ENCODE data around the gene DAPK1.
"Not testable (repeated sequence)": the region's sequence is repeated elsewhere in the genome, so short reads cannot be mapped to it uniquely, and the experiment has no call there.

Gene DAPK1

DNA sequence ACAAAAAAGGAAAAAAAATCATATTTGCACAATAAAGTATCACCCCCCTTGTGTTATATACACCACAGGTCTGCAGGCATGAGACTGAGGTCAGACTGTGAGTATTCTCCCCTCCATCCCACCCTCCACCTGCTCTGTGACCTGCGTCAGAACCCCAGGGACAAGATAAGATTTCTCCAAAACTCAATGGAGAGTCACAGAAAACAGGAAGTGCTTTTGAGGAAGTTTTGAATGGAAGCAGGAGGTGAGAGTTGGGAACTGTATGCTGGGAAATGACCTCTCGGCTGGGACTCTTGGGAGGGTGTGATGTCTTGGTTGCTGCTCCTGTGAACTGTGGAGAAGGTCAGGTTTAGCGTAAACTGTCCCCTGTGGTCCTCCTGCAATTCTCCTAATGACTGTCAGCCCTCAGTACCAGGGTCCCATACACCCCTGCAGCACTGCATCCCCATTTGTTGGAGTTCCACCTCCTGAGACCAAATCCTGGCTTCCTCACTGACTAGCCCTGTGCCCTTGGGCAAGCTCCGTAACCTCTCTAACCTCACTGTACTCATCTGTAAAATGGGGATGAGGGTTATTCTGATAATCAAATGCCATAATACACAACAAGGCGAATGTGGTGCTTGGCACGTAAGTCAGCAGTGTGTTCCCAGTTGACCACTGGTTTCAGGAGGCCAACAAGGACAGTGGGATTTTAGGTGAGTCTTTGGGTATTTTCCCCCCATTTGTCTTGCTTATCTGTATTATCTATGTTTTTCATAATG is 221.4 kb downstream of the DAPK1 start:
- no peak for DNase-seq

DNA sequence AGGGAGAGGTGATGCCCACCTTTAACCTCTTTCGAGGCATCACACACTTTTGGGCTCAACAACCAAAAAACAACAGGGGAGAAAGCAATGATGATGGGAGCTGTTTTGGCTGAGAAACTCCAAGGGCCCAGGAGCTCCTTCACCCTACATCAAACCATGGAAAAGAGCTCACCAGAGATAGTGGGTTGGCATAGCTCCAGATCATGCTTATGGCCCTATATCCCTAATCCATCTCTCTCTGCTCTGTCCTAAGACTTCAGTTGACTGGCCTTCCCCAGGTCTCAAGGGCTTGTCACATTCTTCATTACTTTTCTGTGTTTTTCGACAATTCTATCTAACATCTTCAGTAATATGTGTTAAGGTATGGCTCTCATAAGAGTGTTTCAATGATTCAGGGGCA is 222.5 kb downstream of the DAPK1 start:
- no peak for DNase-seq

DNA sequence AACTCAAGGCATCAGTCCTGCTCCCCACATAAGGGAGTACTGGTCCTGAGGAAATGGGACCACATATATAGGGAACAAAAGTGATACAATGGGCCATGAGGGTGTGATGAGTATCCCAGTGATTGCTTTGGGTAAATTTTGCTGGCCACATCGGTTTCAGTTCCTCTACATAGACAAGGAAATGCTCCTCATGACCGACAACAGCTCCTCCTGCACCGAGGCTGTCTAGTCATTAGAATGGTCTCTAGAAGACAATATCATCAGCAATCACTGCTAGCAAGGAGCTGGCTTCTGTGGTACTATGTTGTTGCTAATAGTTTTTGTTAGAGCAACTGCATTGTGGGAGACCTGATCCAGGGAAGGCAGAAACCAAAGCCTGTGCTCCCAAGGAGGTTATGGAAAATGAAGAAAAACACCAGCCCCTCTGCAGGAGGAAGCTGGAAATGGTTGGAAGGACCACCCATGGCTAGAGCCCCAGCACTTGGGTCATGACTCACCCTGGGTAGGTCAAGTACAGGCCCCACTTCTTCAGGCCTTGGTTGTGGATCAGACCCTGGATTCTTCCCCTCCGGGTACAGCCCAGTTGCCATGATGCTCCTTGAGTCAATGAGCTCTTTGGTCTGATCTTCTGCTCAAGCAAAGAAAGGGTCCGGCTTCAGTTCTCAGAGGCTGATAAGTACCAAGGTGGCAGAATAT is 224.9 kb downstream of the DAPK1 start:
- no peak for DNase-seq

DNA sequence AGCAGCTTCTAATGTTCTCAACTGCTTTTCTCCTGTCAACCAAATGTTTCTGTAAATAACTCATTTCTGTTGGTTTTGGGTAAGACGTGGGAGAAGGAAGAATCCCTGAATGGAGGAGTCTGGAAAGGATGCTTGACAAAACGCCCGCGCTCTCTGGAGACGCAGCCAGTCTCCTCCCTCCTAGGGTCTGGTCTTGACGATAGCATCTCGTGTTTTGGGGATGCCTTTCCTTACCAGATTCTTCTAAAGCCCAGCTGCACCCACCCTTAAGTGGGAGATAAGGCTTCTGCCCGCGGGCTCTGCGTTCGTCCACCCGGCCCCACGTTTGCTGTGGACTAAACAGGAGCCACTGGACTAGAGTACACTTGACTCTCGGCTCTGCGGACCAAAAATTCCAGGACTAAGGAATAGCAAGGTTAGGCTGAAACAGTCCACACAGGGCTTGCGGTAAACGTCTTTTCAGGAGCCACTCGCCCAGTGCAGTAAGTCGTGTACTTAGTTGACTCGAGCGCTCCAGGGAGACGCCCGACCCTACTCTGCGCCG is 227.8 kb downstream of the DAPK1 start:
- DNase-seq: no peak

DNA sequence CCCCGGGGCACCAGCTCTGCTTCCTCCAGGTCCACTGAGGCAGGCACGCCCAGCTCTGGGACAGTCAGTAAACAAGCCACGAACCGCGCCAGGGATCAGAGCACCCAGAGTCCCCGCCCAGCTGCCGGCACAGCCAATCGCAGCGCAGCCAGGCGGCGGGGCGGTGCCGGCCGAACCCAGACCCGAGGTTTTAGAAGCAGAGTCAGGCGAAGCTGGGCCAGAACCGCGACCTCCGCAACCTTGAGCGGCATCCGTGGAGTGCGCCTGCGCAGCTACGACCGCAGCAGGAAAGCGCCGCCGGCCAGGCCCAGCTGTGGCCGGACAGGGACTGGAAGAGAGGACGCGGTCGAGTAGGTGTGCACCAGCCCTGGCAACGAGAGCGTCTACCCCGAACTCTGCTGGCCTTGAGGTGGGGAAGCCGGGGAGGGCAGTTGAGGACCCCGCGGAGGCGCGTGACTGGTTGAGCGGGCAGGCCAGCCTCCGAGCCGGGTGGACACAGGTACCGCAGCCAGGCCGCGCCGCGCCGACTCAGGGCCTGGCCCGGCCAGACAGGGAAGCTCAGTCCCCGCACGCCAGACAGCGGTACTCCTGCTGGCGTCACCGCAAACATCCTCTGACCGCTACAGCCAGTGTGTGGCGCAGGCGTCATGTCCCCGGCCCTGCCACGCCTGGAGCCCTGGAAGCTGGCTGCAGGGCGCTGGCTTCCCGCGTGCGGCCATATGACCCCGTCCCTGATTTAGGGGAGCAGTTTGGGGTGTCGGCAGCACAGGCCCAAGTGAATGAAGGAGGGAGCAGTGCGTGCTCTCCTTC is 228.4 kb downstream of the DAPK1 start, which contains the start of gene CTSL:
TSS of gene CTSL (plus strand) at position 220 of the 810 bp plus-strand sequence. CDS start 1,485 bp downstream, outside the sequence.
- DNase-seq: peak; percentile 44

DNA sequence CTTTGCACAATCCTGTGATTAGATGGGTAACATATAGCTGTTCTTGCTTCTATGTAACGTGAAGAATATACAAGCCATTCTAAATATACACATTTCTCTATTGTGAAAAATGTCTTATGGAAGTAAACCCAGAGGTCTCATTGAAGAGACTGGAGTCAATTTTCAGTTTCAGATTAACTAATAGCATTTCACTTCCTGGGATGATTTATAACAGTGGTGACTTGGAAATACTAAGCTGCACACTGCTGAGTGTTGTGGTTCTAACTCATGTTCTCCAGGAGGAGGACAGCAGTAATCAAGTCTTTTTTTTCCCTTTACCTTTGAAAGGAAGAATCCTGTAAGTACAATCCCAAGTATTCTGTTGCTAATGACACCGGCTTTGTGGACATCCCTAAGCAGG is 231.6 kb downstream of the DAPK1 start:
- DNase-seq: no peak

DNA sequence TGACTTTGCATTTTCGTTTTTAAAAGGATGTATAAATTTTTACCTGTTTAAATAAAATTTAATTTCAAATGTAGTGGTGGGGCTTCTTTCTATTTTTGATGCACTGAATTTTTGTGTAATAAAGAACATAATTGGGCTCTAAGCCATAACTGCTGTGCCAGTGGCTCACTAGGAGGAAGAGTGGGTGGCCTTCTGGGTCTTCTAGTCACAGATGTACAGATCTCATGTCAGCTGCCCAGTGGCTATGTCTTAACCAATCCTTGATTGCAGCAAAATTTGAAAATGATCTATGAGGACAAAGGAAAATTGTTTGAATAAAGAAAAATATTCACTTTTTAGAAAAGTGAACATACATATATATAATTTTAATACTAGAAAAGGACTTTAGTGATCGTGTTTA is 233.7 kb downstream of the DAPK1 start:
- no peak for DNase-seq

DNA sequence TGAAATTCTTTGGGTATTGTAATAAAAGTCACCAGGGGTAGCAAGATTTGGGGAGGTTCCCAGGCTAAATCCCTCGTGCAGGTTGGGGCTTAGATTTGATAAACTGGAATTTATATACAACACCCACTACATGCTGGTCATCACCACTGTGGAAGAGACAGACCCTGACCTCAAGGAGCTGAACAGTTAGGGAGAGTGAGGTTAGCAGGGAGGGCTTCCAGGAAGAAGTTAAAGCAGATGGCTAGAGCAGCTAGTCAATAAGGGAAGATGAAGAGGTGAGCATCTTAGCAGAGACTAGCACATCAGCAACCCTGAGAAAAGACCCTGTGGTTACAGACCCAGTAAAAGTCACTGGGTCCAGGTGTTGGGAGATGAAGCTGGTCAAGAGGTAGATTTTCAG is 234.7 kb downstream of the DAPK1 start:
- no peak for DNase-seq

DNA sequence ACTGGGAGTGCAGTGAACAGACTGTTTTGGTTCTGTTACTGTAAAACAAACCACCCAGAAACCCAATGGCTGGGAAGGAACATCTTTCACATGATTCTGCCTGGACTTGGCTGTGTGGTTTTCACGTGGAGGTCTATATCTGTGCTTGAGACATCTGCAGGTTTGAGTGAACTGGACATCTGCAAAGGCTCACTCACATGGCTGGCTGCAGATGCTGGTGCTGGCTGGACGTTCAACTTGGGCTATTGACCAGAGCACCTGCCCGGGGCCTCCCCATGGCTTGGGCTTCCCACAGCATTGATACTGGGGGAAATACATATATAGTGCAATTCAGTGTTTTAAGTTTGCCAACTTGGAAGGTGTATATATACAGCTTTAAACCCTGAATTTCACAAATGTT is 235.1 kb downstream of the DAPK1 start:
- DNase-seq: no peak

DNA sequence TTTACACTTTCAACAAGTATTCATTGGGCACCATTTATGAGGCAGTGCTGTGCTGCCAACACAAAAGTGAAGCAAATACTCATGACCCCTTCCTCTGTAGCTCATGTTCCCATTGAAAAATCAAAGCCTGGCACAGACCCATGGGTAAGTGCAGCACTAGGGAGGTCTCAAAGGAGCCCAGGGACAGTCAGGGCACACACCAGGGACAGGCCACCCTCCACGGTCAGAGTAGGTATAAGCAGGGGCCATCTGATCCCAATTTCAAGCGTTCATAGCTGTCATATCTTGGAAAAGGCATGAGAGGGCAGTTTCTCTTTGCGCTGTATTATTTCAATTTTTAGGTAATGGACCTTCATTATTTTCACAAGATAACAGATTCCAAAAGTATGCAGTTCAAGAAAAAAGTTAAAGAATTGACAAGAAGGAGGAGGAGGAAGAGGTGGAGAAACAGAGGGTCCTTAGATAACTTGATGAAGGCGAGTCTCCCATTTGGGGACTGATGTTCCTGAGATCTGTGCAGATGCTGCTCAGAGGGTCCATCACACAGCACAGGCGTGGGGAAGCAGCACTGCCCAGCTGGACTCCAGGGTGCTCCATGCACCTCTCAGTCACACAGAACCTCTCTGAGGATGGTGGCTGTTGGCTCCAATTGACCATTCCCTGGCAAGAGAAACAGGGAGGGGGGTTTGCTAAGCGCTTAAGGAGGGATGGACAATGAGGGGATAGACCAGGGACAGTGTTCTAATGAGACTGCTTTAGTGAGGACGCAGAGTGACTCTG is 235.8 kb downstream of the DAPK1 start:
- DNase-seq: no peak

DNA sequence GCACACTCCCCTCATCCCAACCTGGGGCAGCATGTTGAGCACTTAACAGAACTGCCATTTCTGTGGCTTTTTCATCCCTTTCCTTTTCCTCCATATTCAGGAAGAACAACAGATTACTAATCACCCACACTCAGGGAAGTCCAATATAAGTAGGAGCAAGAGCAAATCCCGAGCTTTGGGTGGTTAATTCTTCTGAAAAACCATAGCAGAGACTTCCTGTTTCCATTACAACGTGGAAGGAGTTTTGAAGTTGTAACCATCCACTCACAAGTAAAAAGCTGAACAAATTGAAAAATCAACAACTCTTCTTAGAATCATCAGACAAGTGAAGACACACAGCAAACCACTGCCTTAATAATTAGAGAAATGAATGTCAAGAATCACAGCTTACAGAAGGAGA is 236.4 kb downstream of the DAPK1 start:
- DNase-seq: no peak

DNA sequence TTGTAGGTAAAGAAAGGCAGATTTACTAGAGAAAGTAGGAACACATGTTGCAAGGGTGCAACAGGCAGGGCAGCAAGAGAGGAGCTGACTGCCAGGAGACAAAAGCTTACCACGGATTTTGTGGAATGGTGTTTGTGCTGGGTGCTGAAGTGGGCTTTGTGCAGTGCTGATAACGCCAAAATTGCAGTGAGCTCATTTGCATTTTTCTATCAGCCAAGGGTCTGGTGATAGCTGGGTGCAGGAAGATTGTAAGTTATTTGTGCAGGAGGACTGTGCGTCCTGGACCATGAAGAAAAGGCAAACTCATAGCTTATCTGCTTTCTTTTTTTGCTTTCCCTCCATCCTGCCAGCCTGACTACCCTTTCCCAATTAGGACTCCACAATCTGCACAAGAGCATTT is 241.9 kb downstream of the DAPK1 start:
- DNase-seq: no peak

DNA sequence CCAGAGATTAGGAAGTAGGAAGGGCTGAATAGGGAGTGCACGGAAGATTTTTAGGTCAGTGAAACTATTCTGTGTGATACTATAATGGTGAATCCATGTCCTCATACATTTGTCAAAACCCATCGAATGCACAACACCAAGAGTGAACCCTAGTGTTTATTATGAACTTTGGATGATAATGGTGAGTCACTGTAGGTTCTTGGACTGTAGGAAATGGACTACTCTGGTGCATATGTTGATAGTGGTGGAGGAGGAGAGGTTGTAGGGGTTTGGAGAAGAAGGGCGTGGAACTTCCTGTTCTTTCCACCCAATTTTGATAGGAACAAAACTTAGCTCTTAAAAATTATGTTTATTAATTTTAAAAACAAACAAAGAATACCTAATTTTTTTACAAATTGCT is 242.5 kb downstream of the DAPK1 start:
- DNase-seq: no peak

DNA sequence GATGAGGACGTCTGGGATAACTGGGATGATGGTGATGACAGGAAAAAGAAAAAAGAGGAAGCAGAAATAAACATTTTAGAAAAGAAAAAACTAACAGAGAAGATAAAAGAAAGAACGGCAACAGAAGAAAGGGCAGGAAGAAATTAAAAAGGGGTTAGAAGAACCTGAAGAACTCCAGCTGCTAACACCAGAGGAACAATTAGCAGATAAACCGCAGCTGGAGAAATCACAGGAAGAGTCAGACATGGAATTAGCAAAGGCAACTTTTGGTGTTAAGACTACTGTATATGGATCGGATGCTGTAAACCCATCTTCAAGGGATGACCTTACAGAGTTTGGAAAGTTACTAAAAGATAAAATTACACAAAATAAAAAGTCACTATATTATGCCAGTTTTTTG is 243.7 kb downstream of the DAPK1 start:
- DNase-seq: no peak

DNA sequence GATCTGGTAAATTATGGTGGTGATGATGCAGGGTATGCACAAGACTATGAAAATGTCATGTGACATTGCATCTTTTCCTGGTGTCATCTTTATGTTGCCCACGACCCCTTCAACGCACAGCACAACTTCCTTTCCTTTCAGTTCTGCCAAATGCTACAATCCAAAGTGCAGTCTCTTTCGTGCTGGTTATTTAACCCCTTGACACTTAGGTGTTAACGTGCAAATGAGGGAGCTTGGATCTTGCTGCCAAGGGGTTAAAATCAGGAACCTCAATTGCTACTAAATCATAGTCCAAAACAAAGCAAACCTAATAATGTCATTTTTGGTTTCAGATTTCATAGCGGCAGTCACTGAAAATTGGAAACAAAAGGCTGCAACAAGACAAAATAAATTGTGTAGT is 244.2 kb downstream of the DAPK1 start:
- DNase-seq: no peak

DNA sequence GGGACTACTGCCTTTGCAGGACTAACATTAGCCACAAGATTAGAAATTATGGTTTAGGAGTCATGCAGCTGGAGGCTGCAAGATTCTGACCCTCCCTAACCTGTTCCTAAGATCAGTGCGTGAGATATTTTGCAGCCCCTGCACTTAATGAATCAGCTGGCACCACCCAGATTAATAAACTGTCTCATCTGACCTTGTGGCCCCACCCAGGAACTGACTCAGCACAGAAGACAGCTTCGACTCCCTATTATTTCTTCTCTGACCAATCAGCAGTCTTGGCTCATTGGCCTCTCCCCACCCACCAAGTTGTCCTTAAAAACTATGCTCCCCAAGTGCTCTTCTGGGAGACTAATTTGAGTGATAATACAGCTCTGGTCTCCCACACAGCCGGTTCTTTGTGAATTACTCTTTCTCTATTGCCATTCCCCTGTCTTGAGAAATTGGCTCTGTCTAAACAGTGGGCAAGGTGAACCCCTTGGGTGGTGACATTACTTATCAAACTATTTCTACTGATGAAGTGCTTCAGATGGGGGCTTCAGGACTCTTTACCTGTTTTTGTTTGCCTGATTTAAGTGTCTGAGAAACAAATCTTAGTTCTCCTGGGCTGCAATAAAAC is 245.3 kb downstream of the DAPK1 start:
- no peak for DNase-seq

DNA sequence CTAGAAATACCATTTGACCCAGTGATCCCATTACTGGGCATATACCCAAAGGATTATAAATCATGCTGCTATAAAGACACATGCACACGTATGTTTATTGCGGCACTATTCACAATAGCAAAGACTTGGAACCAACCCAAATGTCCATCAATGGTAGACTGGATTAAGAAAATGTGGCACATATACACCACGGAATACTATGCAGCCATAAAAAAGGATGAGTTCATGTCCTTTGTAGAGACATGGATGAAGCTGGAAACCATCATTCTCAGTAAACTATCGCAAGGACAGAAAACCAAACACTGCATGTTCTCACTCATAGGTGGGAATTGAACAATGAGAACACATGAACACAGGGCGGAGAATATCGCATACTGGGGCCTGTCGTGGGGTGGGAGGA is 246.6 kb downstream of the DAPK1 start:
- DNase-seq: not testable (repeated sequence)

DNA sequence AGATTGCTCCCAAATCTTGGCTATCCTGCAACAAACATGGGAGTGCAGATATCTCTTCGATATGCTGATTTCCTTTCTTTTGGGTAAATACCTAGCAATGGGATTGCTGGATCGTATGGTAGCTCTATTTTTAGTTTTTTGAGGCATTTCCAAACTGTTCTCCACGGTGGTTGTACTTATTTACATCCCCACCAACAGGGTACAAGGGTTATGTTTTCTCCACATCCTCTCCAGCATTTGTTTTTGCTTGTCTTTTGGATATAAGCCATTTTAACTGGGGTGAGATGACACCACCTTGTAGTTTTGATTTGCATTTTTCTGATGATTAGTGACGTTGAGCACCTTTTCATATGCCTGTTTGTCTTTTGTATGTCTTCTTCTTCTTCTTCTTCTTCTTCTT is 248.5 kb downstream of the DAPK1 start:
- no peak for DNase-seq

DNA sequence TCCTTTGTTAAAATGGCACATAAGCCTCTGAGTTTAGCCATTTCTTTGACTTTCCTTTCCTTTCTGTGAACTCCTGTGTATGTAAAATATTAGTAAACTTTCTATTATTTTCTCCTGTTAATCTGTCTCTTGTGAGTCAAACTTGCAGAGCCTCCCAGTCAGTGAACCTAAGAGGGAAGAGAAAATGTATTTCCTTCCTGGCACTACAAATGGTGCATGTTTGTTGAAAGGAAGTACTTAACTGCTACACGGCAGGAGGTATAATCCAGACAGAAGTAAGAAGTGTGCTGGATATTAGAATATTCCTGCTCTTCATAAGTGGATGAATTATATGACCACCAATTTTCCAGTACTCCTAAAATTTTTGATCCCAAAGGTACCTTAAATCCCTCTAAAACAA is 251.2 kb downstream of the DAPK1 start:
- DNase-seq: no peak

DNA sequence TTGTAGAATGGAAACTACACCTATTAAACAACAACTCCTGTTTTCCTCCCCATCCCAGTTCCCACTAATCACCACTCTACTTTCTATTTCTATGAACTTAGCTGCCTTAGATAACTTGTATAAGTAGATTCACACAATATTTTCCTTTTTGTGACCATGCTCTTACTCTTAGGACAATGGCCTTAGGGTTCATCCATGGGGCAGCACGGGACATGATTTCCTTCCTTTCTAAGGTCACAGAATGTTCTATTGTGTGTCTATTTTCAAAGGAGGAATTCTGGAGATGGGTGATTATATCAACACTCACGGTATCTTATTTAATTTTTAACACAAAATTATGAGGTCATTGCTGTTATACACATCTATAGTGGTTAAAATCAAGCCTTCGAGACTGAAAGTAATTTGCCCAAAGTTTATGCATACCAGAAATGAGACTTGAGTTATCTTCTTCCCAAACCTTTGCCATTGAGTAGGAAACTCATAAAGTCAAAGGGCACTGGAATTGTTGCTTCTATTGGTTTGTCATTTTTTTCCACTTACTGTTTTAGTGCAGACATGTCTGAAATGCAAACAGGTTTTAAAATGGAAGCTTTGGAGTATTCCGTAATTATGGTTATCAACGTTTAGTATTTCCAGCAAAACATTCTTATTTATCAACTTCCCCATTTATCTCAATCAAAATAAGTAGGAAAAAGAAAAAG is 251.8 kb downstream of the DAPK1 start:
- DNase-seq: no peak

DNA sequence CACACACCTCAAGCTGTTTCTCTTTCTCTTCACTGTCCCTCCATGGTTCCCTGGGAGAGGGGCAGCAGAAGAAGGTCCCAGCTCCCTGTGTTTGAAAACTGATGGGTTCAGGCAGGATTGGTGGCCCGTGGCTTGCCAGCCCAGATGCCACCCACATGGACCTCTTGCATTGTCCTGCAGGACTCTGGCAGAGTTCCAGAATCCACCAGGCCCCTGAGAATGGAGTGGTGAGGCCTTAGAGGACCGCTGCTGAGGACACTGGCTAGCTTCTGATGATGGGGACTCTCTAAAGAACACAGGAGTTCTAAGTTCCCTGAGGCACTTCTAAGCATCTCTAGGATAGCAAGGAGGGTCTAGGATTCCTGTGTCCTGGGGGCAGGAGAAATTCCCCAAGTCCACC is 253.1 kb downstream of the DAPK1 start:
- DNase-seq: no peak

DNA sequence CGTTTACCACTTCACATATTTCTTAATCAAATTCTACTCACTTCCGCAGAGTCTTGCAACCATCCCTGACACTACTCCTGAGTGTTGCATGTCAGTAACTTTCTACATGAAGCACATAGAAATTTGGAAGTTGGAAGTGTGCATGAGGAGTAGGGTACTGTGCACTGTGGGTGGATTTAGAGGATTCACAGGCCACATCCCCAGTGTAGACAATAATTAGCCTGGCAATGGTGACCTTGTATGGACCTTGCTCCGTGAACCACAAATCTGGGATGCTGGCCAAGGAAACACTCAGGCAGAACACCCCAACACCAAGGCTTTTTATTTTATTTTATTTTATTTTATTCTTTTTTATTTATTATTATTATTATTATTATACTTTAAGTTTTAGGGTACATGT is 253.8 kb downstream of the DAPK1 start:
- no peak for DNase-seq
